ENCODE results near the gene ZNF521.

The ZNF521 gene

DNA sequence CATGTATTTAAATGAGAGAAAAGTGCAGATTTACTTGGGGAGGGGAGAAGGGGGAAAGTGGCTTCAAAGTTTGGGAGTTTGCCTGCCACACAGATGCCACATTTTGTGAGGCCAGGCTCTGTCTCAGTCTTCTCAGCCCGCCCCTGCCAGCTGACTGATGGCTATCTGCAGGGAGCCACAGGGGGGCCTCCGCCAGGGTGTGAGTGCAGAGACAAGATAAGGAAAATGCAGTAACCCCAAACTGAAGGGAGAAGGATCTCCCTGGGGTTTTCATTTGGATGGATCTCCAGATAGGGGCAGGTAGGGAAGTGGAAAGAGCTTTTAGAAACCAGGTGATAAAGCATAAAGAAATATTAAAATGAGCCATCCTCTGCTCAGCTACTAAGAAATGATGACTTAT lies 128.8 kb downstream of the ZNF521 start:
- no peak for DNase-seq

DNA sequence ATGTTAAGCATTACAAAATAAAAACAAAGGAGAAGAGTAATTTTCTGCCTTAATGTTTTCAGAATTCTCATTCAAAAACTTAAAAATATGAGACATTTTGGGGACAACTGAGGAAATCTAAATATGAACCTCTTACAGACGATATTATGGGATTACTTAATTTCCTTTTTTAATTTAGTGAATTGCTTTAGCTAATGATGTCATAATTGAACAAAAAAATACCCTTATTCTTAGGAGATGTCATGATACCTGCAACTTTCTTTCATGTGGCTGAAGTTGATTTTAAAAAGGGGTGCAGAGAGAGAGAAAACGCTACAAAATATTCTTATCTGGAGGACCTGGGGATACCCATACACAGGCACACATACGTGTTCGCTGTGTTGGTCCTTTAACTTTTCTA lies 129.3 kb downstream of the ZNF521 start:
- no peak for DNase-seq

DNA sequence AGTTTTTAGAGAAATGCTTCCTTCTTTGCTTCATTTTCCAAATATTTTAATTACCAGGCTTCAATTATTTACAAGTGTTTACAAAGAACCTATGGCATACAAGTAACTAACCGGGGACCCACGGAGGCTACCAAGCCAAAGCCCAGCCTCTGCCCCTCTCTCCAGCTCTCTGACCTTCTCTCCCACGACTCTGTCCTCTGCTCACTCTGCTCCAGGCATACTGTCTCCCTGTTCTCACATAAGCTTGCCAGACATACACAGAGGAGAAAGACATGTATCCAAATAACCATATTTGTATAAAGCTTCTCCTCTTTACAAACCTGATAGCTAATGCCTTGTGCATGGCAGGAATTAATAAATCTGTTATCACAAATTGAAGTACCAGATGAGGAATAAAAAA lies 141.3 kb downstream of the ZNF521 start:
- no peak for DNase-seq

DNA sequence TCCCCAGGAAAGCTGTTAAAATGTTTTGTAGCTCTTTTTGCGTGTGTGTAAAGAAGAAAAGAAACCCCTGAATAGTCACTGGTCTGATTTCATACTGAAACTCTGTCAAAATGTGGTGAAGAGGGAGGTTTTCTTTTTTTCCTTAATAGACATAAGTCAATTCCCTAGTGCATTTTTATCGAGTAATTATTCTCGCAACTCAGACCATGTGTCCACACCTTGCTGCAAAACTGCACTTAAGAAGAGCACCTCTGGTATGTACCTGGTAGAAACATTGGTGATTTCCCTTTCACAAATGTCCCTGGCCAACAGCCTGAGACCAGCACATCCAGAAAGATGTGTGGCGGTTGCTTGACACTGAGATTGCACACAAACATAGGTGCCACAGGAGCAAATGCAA lies 159.9 kb downstream of the ZNF521 start:
- no peak for DNase-seq

DNA sequence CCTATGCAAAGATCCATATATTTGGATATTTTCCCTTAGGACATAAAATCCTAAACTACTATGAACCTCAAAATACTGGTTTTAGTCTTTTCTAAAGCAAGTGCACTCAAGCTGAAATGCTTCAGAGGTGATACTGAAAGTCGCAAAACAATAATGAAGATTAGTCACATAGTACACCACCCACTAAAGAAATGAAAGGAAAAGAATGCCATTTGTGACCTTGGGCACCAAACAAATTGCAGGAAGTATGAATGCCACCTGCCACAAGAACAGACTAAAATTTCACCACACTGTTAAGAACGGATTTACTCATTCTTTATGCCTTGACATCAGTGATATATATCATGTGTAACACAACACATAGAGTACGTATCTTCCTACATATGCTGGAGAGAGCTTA lies 161.5 kb downstream of the ZNF521 start:
- DNase-seq: no peak

DNA sequence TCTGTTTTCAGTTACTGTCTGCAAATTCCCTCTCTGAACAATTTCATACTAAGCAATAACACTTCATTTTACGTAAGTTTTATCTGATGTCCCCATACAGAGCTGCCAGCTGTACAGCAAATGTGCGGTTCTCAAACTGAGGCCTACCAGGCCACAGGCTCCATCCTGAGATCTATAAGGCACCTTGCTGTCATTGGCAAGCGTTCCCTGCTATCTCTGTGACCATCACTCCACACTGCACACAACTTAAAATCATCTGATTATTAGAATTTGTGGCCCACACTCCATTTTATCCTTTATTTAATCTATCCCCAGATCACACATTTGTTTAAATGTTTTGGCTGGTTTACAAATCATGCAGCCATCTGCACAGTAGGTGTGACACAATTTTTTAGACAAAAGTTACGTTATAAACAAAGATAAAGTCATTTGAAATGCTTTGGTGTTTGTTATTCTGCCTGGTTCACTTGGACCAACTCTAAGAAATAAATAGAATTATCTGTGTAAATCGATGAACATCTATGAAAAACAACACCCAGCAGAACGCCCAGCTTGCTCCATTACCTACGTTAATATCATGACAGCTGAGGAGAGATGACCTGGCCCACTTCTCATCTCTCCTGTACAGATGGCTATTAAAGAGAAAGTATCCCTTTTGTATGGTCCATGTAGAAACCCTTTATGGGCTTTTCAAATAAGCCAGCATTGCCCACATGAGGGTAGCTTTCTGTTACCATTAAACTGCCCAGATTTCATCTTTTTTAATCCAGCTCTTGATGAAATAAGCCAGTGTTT lies 162.4 kb downstream of the ZNF521 start:
- no peak for DNase-seq

DNA sequence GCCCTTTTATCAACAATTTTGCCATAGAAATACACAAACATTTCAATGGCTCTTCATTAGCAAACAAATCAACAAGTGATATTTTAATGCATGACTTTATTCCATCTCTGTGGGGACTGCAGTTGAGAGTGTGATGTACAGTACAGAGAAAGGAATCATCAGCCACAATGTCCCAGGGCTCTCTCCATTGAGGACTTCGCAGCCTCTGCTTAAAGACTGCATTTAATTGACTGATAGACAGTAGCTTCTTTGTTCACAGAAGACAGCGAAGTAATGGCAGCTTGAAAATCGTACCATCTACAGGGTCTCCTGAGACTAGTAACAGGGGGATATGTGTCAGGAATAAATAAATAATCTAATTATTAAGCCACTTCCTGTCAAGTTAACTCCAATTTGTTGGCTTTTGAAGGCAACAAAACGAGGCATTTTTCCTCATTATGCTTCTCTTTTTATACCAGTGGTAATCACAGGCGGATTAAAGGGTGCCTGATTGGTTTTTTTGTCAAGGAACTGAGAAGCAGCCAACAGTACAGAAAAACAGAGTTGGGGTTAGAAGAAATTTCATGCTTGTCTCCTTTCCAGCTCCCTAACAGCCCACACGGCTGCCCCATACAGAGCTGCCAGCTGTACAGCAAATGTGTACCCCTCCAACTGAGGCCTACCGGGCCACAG lies 164.3 kb downstream of the ZNF521 start:
- peak in 1 of 2 donors; percentile 15 for DNase-seq

DNA sequence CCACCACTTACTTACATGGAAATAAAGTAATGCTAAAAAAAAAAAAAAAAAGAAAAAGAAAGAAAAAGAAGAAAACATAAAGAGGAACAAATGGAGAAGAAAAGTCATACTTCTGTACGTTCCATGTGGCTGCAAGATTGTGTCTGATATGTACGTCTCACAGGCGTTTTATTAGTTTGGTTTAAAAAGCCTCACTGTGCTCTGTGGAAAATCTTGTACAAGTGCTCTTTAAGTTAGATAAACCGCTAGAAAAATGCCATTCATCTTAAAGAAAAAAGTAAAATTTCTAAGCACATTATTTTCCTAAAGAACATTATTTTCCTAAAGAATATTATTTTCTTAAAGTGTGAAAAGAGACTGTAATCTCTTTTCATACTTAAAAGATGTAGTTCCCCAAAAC lies 165.1 kb downstream of the ZNF521 start:
- DNase-seq: no peak

DNA sequence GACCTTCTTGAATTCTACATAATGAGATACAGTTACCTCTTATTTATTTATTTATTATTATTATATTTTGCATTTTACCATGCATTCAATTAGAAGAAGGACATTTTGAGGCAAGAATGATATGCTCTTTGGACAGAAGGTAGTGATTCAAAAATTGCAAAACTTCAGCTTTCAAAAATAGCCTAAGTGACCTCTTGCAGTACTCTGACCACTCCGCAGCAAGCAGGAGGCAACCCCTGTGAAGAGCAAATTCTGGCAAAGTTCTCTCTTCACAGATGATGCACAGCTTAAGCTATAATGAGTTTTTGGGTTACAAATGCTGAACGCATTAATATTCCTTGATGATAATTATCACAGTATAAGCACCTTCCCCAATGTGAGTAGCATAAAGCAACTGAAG lies 170.0 kb downstream of the ZNF521 start:
- no peak for DNase-seq

DNA sequence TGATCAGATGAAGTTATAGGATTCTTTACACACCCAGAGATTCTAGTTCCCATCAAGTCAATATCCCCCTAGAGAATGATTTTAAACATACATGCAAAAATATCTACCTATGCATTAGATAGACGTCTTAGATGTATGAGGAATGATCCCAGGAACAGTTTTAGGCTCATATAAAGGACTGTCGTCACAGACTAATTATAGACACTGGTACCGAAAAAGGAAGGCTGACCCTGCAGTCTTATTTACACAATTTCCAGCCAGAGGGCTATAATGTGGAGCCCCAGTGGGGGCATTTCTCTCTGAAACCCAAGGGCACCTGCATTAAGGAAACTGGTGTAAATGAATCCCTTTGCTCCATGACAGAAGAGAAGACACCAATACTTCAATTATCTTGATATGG lies 170.4 kb downstream of the ZNF521 start:
- DNase-seq: no peak

DNA sequence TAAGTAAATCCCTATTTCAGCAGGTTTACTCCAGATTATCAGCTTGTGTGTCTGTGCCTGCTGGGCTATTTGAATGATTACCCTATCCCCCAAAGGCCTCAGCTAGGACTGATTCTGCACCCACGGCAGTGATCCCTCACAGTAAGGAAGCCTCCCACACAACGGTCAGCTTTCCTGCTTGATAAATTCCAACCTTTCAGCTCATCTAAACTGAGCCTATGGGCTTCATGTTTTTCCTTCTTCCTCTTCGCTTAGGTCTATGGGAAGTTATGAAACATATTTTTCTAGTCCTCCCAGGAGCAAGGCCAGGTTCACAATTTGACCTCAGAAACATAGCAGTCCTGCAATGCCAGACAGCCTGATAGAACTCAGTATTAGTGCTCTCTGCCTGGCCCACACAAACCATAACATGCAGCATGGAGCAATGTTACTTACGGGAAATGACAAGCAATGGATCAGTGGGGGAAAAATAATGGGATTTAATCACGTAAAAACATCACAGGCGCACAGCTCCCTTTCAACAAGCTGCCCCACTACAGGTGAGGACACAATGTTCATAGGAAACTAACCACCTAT lies 170.9 kb downstream of the ZNF521 start:
- no peak for DNase-seq

DNA sequence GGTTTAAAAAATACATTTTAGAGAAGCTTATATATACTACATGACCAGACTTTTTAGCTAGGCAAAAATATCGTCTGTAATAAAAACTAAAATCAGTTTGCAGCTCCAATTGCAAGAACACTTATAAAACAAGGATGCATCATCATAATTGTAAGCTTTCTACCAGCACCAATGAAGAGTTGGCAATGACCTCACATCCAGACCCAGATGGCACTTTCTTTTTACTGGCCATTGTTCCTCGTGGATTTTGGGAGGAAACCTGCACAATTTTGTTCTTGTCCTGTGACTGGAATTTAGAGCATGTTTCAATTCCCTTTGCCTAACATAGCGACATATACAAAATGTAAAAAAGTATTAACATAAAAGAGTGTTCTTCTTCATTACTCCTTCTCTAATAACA lies 174.3 kb downstream of the ZNF521 start:
- no peak for DNase-seq

DNA sequence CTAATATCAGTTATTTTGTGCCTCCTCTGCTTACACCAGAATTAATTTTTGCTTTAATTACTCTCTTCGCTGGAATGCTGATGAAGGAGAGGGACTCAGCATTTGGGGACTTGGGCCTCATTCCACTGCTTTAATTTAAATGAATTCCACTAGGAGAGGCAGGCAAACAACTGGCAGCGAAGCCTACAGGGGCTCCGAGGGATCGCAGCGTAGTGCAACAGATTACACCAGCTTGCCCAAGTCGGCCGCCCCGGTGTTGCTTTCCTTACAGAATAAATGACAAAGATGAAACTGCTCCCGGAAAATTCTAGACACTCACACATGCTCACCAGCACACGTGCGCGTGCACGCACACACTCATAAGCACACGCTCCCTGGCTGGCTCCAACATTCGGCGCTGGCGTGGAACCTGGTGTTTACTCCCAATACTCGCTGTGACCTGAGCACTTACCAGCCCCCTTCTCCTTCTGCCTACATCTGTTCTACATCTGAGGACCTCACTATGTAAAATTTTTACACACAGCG lies 175.4 kb downstream of the ZNF521 start:
- no peak for DNase-seq

DNA sequence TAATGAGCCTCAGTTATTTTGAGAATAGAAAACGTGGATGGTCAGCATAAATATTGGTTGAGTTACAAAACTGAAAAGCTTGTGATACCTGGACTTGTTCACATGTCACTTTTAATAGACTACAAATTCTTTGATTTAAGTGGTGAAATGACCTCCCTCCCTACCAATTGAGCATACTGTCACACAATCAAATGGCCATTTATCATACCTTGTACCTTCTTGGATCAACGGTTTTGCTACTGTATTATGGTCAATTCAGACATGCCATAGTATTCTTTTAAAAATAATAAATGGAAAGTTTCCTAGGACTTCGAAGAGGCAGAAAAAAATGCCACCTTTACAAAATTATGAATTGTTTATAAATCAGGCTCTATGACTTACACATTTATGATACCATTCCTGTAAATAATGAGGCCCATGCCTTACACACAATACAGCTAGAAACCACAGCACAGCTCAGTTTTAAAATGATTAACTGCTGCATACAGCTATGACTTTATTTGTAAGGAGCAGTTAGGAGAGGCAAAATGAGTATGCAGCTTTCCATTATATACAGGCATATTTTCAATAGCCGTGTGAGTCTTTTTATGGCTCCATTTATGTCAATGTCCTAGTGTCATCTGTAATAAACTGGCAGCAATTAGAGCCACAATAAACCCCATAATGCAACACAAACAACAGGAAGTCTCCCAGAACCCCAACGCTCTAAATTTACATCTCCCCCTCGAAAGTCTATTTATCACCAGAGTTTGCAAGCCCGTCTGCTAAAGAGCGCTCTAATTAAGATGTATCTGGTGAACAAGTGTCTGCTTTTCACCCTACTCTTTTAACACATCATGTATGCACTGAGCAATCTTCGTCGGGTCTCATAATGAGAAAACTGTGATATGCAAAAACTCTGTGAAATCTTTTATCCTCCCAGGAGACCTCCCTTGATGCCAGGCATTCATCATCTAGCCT lies 176.1 kb downstream of the ZNF521 start:
- DNase-seq: no peak

DNA sequence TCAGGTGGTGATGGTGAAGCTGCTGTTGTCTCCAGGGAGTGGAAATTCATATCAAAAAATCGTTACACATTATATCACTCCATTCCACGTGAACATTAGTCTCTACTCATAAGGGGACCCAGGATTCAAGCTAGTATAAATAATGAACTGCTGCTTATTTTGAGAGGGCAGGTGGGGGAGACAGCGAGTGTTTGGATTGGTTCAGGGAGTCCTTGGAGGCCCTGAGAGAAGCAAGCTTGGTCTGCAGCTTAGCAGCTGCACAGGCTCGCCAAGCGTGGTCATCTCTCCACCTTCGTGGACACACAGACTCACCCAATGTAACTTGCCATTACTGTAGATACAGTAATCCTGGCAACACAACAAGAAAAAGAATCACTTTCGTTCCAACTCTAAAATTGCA lies 177.6 kb downstream of the ZNF521 start:
- no peak for DNase-seq

DNA sequence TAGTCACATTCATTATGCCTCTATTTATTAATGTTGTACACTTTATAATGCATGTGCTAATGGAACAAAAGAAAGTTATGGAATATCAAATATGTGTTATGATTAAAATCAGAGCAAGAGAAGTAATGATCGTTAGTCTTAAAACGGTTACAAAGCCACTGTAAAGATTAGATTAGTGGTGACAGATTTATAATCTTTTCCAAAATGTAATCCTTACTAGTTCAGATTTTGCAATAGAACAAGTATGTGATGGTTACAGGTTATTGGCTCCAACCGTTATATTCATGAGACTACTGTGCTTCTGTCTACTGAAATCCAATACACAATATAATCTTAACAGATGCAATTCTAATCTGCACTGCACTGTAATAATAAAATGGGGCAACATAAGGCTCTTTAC lies 180.6 kb downstream of the ZNF521 start:
- no peak for DNase-seq

DNA sequence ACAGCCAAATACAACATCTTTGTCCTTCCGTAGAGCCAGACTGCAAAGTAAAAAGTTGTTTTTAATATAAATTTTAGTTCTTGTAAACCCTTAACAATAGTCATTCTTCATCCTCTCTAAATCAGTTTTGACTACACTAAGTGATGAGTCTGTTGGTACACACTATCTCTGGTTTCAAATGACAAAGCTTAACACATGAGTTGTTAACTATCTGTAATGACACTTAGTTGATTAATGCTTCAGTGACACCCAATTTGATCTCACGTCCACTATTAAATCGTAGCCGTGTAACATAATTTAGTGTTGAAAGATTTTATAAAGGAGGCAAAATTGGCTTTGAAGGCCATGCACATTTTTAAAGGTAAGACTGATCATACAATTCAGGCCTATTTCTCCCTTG lies 181.6 kb downstream of the ZNF521 start:
- DNase-seq: no peak

DNA sequence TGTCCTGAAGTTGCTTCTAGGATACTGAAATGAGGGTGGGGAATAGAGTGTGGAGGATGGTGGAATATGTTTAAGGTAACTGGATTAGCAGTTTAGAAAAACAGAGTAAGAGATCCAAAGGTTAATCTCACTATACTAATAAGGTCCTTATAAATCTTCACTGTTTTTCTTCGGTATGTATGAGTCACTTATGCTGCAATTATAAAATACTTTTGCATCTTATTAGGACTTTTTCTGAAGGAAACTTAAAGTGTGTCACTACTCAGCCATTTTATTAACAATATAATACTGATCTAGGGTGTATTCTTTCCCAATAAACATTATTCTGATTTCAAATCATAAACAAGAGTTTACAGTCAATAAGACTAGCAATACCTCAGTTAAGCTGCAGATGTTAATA lies 182.3 kb downstream of the ZNF521 start:
- DNase-seq: no peak

DNA sequence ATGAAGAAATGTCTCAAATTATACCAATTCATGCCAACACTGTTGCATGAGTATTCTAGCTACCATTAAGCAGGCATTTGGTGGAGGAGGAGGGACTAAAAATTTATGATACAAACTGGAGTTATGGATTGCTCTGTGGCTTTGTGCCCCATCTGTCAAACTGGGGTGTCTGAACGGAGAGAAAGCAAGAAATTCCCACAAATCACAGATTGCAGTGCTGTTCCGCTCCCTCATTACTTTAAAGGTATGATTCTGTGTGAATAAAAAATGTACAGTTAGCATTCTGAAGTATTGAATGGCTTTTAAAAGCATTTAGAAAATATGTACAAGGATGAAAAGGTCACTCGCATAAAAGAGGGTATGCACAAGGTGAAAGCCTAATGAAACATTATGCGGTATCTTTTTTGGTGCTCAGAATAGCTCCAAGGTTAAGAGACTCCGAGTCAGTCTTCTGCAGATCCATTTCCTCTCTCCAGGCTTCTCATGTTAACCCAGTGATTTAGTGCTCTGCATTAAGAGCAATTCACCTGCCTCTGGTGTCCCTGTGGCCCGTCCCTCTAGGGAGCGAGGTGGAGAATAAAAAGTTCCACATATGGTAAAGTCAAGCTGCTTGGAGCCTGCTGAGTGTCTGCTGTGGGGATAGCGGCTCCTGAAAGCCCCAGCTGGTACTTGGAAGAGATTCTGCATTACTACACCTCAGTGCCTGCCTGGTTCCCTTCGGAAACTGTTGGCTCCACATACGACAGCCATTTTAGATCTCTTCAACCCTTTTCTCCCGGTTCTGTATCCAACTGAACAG lies 184.2 kb downstream of the ZNF521 start:
- peak in 1 of 2 donors; percentile 30 for DNase-seq

DNA sequence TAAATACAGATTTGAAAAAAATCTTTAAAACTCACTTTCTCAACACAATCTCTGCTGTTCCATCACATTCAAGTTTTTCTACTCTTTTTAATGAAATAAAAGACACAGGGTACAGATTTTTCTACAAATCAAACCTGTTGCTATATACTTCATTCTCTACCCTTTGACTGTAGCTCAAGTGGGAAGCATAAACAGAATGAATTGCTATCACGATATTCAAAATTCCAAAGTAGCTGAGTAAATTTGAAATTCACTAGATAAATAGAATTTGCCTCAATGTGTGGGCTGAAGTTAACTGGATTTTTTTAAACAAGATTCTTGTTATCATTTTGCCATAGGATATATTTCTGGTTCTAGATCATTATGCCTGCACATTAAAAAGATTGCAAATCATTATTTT lies 185.9 kb downstream of the ZNF521 start:
- no peak for DNase-seq

DNA sequence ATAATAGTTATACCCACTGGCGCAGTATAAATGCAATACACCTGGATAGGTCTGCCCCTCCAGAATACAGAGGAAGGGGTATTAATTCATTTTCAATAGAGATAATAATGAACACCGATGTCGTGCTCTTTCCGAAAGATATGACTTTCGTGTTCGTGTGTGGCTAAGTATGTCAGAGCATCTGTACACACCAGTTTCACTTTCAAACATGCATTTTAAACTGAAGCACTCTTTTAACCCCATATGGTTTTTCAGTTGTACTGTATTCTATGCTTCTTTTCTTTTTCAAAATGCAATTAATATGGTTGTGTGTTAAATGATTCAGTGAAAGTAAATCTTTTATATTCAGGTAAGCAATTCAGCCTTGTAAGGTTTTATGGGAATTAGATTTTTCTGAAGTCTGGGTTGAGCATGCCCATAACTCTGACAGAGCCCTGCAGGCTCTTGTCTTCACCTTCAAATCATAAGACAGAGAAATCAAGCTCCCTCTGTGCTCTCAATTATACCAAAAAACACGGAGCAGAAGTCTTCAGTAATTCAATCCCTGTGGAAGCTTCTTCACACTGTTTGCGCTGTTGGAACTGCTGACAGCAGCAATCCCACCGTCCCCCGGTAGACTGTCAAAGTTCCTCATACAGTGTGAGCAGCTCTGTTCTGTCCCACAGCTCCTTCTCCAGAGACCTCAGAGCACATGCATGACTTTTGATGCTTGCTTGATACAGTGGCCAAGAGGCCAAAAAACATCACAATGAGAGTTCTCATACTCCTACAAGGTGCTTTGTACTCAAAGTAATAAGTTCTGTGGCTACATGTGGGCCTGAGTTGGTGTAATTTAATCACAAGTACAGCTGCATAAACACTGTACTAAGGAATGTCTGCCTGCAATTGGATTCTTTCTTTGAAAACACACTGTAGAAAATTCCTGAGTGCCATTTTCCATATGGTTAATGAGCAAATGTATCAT lies 186.8 kb downstream of the ZNF521 start:
- DNase-seq: no peak
